Raji (cell line): ENCODE results near the gene ASPHD1.

Experiments
- POLR2A ChIP-seq: IDR thresholded peaks from 2 replicates; pipeline ENCODE4 v1.6.1; 2011; ENCODE audit warnings: low read depth, low read length, control low read depth; ENCODE audit not compliant: insufficient read depth

The ASPHD1 gene

DNA sequence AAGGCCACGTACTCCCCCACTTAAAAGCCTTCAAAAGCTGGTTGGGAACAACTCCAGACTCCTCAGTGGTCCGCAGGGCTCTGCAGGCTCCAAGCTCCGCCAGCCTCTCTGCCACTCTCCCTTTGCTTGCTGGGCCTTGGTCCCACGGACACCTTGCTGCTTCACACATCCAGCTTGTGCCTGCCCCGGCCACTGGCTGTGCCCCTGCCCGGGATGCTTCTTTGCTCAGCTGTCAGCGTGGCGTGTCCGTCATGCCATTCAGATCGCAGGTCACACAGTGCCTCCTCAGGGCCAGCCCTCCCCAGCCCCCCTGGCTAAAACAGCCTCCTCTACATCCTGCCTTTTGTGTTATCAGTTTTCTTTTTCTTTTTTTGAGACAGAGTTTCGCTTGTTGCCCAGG lies 11.8 kb downstream of the ASPHD1 start:
- TF ChIP-seq POLR2A = no peak

DNA sequence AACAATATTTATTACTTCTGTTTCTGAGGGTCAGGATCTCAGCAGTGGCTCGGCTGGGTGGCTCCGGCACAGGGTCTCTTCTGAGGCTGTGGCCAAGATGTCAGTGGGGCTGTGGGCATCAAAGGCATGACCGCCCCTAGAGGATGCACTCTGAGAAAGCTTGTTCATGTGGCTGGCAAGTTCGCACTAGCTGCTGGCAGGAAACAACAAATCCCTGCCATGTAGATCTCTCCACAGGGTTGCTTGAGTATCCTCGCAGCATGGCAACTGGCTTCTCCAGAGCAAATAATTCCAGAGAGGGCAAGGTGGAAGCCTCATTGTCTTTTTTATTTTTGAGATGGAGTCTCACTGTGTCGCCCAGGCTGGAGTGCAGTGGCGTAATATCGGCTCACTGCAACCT lies 13.2 kb downstream of the ASPHD1 start:
- no peak for TF ChIP-seq POLR2A

- TF ChIP-seq POLR2A = no peak
Observed at GRCh38 chr16:29915590-29916247, 15.4 kb downstream of the ASPHD1 start.

DNA sequence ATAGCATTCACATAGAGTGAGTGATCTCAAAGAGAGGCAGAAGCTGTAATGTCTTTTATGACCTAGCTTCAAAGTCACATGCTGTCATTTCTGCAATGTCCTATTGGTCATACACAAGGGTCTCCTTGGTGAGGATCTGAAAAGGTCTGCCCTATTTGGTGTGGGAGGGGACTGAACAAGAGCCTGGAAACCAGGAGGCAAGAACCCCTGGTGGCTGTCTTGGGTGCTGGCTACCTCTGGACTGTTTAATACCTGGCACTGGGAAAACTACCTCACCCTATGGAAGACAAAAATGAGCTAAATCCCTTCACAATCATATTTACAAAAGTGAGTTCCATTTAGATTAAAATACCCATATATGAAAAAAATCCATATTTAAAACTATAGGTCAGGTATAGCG lies 16.7 kb downstream of the ASPHD1 start:
- no peak for TF ChIP-seq POLR2A

- no peak for TF ChIP-seq POLR2A
Observed at GRCh38 chr16:29920288-29921033, 20.2 kb downstream of the ASPHD1 start.

- no peak for TF ChIP-seq POLR2A
Observed at GRCh38 chr16:29921034-29921385, 20.7 kb downstream of the ASPHD1 start.

GRCh38 chr16:29922326-29922725 lies 22.0 kb downstream of the ASPHD1 start:
- no peak for TF ChIP-seq POLR2A

DNA sequence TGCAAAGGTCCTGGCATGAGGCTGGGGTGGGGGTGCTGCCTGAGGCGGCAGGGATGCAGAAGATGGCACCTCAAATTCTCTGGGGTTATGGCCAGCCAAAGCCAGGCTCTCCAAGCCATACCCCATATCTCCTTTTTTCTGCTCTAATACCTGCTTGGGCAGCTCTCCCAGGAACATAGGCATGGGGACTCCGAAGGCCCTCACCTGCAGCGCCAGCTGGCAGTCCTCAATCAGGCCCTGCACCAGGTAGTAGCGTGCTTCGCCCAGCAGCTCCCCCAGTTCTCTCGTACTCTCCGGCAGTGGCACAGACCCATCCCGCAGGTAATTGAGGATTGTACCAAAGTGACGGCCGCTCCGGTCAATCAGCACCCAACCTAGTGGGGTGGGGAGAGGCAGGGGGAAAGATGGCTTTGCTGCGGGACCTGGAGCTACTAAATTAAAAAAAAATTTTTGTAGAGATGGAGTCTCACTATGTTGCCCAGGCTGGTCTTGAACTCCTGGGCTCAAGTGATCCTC lies 22.8 kb downstream of the ASPHD1 start:
- TF ChIP-seq POLR2A = no peak

- no peak for TF ChIP-seq POLR2A
Observed at GRCh38 chr16:29925105-29925756, 24.9 kb downstream of the ASPHD1 start.

- TF ChIP-seq POLR2A = peak; percentile 96
Observed at GRCh38 chr16:29925781-29926710, 25.8 kb downstream of the ASPHD1 start, which contains the start of gene KCTD13. TSS of gene KCTD13 (minus strand) at chr16:29926226. CDS start at chr16:29926033, 193 bp downstream.

- TF ChIP-seq POLR2A = no peak
Observed at GRCh38 chr16:29926711-29927052, 26.4 kb downstream of the ASPHD1 start.

GRCh38 chr16:29927070-29927905 lies 27.0 kb downstream of the ASPHD1 start:
- no peak for TF ChIP-seq POLR2A

- no peak for TF ChIP-seq POLR2A
Observed at GRCh38 chr16:29940656-29941055, 40.4 kb downstream of the ASPHD1 start.
